ENCODE measurements around the gene ARMCX2. TPM values are rescaled to one million over a fixed set of nuclear protein-coding genes. Genes with fewer than 3 reads are reported as not detected.

The ARMCX2 gene
- total and polyA plus RNA-seq, 8 donors: 47.0 to 133 (median 103) TPM

DNA sequence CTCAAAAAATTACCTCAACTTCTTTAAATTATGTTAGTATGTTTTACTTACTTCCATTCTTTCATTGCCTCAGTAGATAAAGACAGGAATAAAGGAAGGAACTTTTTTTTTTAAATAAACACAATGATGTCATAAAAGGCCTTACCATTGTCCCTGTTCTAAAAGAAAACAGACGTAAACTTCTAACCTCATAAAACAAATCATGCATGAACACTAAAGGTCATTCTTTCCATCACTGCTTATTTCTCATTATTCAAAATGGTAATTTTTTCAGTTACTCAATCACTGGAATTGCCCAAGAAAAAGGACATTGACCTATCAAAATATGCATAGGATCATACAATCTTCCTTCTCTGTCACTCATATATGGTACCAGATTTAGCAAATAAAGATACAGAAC is 32.2 kb upstream of the ARMCX2 start:
- TF ChIP-seq, protein P1, sequence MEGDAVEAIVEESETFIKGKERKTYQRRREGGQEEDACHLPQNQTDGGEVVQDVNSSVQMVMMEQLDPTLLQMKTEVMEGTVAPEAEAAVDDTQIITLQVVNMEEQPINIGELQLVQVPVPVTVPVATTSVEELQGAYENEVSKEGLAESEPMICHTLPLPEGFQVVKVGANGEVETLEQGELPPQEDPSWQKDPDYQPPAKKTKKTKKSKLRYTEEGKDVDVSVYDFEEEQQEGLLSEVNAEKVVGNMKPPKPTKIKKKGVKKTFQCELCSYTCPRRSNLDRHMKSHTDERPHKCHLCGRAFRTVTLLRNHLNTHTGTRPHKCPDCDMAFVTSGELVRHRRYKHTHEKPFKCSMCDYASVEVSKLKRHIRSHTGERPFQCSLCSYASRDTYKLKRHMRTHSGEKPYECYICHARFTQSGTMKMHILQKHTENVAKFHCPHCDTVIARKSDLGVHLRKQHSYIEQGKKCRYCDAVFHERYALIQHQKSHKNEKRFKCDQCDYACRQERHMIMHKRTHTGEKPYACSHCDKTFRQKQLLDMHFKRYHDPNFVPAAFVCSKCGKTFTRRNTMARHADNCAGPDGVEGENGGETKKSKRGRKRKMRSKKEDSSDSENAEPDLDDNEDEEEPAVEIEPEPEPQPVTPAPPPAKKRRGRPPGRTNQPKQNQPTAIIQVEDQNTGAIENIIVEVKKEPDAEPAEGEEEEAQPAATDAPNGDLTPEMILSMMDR (IDR thresholded peaks at IDR 0.05): no peak
- Histone ChIP-seq H3K4me1 (no peaks in the 10 kb centered on the region), H3K4me3 (no peak overlapping the region), H3K36me3 (no peaks in the 10 kb centered on the region), H3K27me3 (peaks cover 0 to 14% of the 10 kb centered on the region in 2 donors), H3K27ac (no peak overlapping the region), H3K9me3 (no peaks in the 10 kb centered on the region)
- DNase-seq (no peak), ATAC-seq (no peak)
- intact Hi-C loops (cut with DNase I): no loop called here

DNA sequence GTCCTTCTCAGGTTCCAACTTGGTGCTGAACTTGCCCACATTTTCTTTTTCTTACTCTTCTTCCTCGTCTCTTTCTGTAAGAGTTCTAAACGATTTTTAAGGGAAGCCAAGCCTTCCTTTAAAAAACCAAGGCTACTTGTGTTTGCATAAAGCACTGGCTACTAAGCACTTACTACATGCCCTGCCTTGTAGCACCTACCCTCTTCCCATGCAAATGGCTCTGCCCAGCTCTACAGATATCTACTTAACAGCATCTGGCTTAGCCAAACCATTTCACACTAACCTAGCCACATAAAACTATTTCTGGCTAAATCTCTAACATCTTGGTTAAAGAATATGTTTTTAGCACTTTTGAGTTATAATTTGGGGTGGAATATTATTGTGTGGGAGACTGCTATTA is 26.9 kb upstream of the ARMCX2 start:
- intact Hi-C loops (cut with DNase I): no loop called here
- Histone ChIP-seq H3K36me3 (no peaks in the 10 kb centered on the region), H3K27ac (no peak overlapping the region), H3K27me3 (peaks cover 0 to 9% of the 10 kb centered on the region in 2 donors), H3K4me1 (no peaks in the 10 kb centered on the region), H3K4me3 (no peak overlapping the region), H3K9me3 (no peaks in the 10 kb centered on the region)
- no peak for DNase-seq
- ATAC-seq: no peak
- TF ChIP-seq, protein P1 (IDR thresholded peaks at IDR 0.05): no peak

DNA sequence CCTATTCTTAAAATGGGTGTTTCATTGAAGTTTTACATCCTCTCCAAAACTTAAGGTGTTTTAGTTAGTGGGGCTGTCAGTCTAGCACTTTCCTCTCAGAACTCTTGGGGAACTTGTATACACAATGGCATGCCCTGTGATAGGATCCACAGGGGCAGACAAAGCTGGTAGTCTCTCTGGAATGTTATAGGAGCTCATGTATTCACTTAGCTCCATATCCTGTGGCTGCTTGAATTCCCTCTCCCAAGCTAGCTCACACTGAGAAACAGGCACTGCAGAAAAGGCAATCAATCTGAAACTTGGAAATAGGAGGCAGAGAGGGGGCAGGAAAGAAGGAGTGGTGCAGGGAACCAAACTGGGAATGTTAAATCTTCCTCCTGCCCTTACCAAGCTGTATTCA is 26.3 kb upstream of the ARMCX2 start:
- Histone ChIP-seq H3K9me3 (no peaks in the 10 kb centered on the region), H3K27ac (no peak overlapping the region), H3K27me3 (peaks cover 0 to 9% of the 10 kb centered on the region in 2 donors), H3K4me1 (no peaks in the 10 kb centered on the region), H3K4me3 (no peak overlapping the region), H3K36me3 (no peaks in the 10 kb centered on the region)
- ATAC-seq (no peak), DNase-seq (no peak)
- intact Hi-C loops (cut with DNase I): no loop called here
- TF ChIP-seq, protein P1 (IDR thresholded peaks at IDR 0.05): no peak

DNA sequence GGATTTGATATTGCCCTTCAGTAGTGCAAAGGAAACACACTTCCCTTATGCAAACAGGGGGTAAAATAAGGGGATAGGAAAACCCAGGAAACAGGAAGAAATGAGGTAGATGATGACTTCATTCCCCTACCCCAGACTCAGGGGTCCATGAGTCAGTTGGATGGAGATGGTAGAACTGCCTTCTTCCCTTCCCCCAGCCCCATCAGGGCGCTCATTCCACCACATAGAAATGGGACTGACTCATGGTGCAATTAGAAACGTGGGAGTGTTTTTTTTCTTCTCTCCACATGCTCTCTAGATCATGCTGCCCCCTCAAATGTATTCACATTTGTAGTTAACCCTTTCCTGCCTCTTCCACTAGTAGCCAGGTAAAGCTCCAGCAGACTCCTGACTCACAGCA is 23.1 kb upstream of the ARMCX2 start:
- peaks cover 0 to 3% of the 10 kb centered on the region in 2 donors for H3K27me3 ChIP-seq
- no peak for ATAC-seq
- TF ChIP-seq, protein P1 (IDR thresholded peaks at IDR 0.05): no peak
- H3K36me3 ChIP-seq: no peaks in the 10 kb centered on the region
- intact Hi-C loops (cut with DNase I): no loop called here
- H3K9me3 ChIP-seq: no peaks in the 10 kb centered on the region
- H3K4me3 ChIP-seq: no peak overlapping the region
- no peaks in the 10 kb centered on the region for H3K4me1 ChIP-seq
- no peak for DNase-seq
- H3K27ac ChIP-seq: no peak overlapping the region

DNA sequence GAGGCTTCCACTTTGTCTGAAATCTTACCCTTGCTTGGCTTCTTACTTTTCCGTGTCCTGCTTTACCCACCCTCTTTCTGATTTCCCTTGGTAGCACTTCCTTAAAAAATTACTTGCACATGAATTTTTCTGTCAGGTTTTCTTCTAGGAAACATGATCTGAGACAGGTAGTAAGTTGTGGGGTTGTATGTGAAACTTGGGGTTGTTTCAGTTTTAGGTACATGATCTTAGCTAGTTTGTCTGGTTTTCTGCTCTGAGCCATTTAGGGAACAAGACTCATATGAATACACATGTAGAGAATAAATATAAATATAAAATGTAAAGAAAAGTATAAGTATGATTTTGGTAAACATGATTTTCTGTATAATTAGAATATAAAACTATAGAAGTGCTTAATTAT is 17.4 kb upstream of the ARMCX2 start:
- Histone ChIP-seq H3K36me3 (no peaks in the 10 kb centered on the region), H3K4me1 (no peaks in the 10 kb centered on the region), H3K27ac (no peak overlapping the region), H3K4me3 (no peak overlapping the region), H3K27me3 (peaks cover 0 to 3% of the 10 kb centered on the region in 2 donors), H3K9me3 (no peaks in the 10 kb centered on the region)
- no peak for DNase-seq
- intact Hi-C loops (cut with DNase I): no loop called here
- no peak for ATAC-seq
- TF ChIP-seq, protein P1 (IDR thresholded peaks at IDR 0.05): no peak
